GM12878 (cell line): Measurements from ENCODE around the gene SS18.

Source experiments
- CEBPB ChIP-seq, 2 experiments: fragments of 150-350 bp in 1 of 2; IDR thresholded peaks; 2 replicates each; pipeline ENCODE4 v1.6.1; 2012 to 2014; ENCODE audit warnings: low read depth in 2 of 2, low read length in 2 of 2, borderline replicate concordance in 1 of 2, inconsistent platforms in 1 of 2
- CTCF ChIP-seq, 3 experiments: IDR thresholded peaks in 2 of 3; conservative IDR thresholded peaks in 1 of 3; 2 replicates each; pipeline ENCODE4 v1.5.1; 2011; ENCODE audit warnings: low read depth in 3 of 3, low read length in 3 of 3, mild to moderate bottlenecking in 3 of 3, control low read depth in 2 of 3, moderate library complexity in 2 of 3, inconsistent platforms in 1 of 3, mixed read lengths in 1 of 3; ENCODE audit not compliant: control insufficient read depth in 2 of 3, insufficient read depth in 1 of 3; ENCODE audit errors: extremely low read depth in 1 of 3
- ESRRA ChIP-seq: IDR thresholded peaks from 2 replicates; pipeline ENCODE4 v1.6.1; 2012; ENCODE audit warnings: mild to moderate bottlenecking, low read length, improper control_type of control experiment
- MAX ChIP-seq: IDR thresholded peaks from 2 replicates; pipeline ENCODE4 v1.6.1; 2012; ENCODE audit warnings: low read depth, low read length, improper control_type of control experiment
- MEF2A ChIP-seq: IDR thresholded peaks from 2 replicates; pipeline ENCODE4 v1.6.1; 2011; ENCODE audit warnings: low read depth, mild to moderate bottlenecking, low read length, moderate library complexity; ENCODE audit not compliant: insufficient read depth
- POLR2A ChIP-seq: IDR thresholded peaks from 2 replicates; pipeline ENCODE4 v1.6.1; 2011; ENCODE audit warnings: low read depth, mild to moderate bottlenecking, low read length
- RAD21 ChIP-seq: IDR thresholded peaks from 2 replicates; pipeline ENCODE4 v1.6.1; 2011; ENCODE audit warnings: mild to moderate bottlenecking, low read depth, low read length, moderate library complexity; ENCODE audit not compliant: insufficient read depth
- SMAD1 ChIP-seq: fragments of 450-650 bp; IDR thresholded peaks from 2 replicates; pipeline ENCODE4 v1.6.1; 2018; ENCODE audit warnings: mild to moderate bottlenecking, low read depth; ENCODE audit not compliant: partially characterized antibody
- ZBTB33 ChIP-seq: fragments of 450-650 bp; IDR thresholded peaks from 2 replicates; pipeline ENCODE4 v1.6.1; 2017; ENCODE audit warnings: mild to moderate bottlenecking

GRCh38 chr18:26014462-26014861 lies 76.0 kb downstream of the SS18 start:
- TF ChIP-seq CTCF (IDR thresholded peaks at IDR 0.05 in 2 of 3, conservative IDR thresholded peaks at IDR 0.05 in 1 of 3; ENCODE audit: control insufficient read depth in 2 of 3, extremely low read depth in 1 of 3, insufficient read depth in 1 of 3, low read depth in 3 of 3, low read length in 3 of 3) (no peak), RAD21 (no peak), ESRRA (no peak), POLR2A (no peak), MAX (no peak), ZBTB33 (no peak), MEF2A (no peak), CEBPB (IDR thresholded peaks at IDR 0.05; ENCODE audit: borderline replicate concordance in 1 of 2, low read depth in 2 of 2, low read length in 2 of 2) (no peak), SMAD1 (no peak)
